Left ventricle myocardium superior (tissue), 1 donor: ENCODE data around the gene SPOCK2. TPM values are rescaled to one million over a fixed set of nuclear protein-coding genes. Genes with fewer than 3 reads are reported as not detected.

Source experiments
- ATAC-seq: fragments of 200-7000 bp; cut with Tn5 transposase; one replicate; pipeline ENCODE4 v1.9.1; 2020; ENCODE audit warnings: mild to moderate bottlenecking, moderate library complexity
- DNase-seq: peaks from one replicate; pipeline ENCODE4 v3.0.0-alpha.2; 2020
- intact Hi-C: fragments of 100-400 bp; cut with micrococcal nuclease; formaldehyde crosslinking; loops from one replicate; pipeline ENCODE4 v1.11.0; 2022
- total RNA-seq: library from RNA; stranded (reverse); fragmentation: NEBNext Ultra II Directional; extraction: Animal tissue kit (Norgen Biotek cat#: 25700); gene quantifications from one replicate; pipeline ENCODE4 v1.2.1, GENCODE V29; 2021
- donor health status: DM: no; HTN: yes; CAD: no; lungs with severe emphysema.

The SPOCK2 gene
- total RNA-seq, 1 donor from 2014 or later: 12.7 TPM

DNA sequence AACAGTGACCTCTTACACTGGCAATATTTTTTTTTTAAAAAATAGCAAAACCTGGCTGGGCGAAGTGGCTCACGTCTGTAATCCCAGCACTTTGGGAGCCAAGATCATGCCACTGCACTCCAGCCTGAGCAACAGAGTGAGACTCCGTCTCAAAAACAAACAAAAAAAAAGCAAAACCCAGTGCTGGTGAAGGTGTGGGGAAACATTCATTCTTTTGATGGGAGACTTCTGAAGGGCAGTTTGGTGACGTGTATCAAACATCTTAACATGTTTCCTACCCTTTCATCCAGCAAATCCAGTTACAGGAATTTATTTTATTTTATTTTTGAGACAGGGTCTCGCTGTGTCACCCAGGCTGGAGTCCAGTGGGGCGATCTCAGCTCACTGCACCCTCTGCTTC lies 66.1 kb downstream of the SPOCK2 start:
- intact Hi-C loops: no loop called here
- DNase-seq: no peak
- ATAC-seq: no peak

GRCh38 chr10:72020914-72021809 lies 67.2 kb downstream of the SPOCK2 start:
- DNase-seq: no peak
- intact Hi-C loops: no loop called here
- ATAC-seq: no peak

DNA sequence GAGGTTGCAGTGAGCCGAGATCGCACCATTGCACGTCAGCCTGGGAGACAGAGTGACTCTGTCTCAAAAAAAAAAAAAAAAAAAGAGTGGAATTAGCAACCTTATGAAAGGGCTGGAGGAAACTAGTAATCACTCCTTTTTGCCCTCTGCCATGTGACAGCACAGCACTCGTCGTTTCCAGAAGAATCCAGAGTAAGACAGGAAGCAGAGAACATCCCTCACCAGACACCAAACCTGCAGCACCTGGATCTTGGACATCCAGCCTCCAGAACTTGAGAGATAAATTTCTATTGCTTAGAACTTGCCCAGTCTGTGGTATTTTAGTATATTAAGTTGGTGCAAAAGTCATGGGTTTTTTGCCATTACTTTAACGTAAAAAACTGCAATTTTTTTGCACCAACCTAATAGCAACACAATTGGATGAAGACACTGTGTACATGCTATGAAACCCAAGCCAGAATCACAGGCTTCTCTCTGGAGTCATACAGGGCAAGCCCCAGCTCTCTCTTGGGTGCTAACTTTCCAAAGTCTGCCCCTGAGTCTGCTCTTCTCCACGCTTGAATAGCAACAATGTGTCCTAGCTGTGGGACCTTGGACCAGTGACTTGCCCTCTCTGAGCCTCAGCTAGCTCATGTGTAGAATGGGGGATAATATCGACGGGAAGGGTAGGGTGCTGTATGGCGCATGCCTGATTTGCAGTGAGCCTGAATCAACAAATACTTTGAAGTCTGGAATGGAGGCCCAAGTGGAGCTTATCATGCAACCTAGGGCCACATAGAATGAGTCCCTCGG lies 69.1 kb downstream of the SPOCK2 start:
- DNase-seq (no peak), ATAC-seq (no peak)
- intact Hi-C loops: loop anchor here (10.0 kb wide), 1 partner anchor 54 kb away; the partner anchor contains the start of gene CHST3

GRCh38 chr10:72016608-72017300 lies 71.6 kb downstream of the SPOCK2 start:
- DNase-seq: peak; percentile 80
- intact Hi-C loops: loop anchor here (10.0 kb wide), 1 partner anchor 52 kb away; the partner anchor contains the start of gene CHST3
- ATAC-seq: peak; percentile 78

GRCh38 chr10:72015841-72016240 lies 72.5 kb downstream of the SPOCK2 start:
- intact Hi-C loops: loop anchor here (10.0 kb wide), 1 partner anchor 51 kb away; the partner anchor contains the start of gene CHST3
- ATAC-seq (no peak), DNase-seq (no peak)

DNA sequence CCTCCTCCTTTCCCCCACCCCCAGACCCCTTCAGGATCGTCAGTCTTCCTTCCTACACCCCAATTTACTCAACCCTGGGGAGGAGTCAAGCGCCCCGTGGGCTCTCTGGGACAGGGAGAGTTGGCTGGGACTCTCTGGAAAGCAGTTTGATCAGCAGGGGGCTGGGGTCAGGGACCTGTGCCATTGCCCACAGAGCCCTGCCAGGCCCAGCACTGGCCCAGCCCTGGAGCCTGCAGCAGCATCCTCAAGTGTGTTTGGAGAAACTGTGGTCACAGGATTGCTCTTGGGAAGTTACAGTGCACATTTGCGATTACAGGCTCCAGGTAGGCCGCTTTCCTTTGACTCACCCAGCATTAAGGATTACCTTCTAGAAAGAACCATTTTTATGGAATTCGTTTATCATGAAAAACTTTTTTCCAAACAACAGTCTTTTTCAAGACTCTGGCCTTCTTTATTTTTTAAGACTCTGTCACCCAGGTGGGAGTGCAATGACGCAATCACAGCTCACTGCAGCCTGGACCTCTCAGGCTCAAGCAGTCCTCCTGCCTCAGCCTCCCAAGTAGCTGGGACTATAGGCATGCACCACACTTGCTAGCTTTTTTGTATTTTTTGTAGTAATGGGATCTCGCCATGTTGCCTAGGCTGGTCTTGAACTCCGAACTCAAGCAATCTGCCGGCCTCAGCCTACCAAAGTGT lies 73.4 kb downstream of the SPOCK2 start:
- no peak for ATAC-seq
- no peak for DNase-seq
- intact Hi-C loops: loop anchor here (10.0 kb wide), 1 partner anchor 50 kb away; the partner anchor contains the start of gene CHST3

- DNase-seq (no peak), ATAC-seq (no peak)
- intact Hi-C loops: loop anchor here (10.0 kb wide), 1 partner anchor 49 kb away; the partner anchor contains the start of gene CHST3
Observed at GRCh38 chr10:72014197-72014596, 74.2 kb downstream of the SPOCK2 start.

- DNase-seq: peak; percentile 83
- intact Hi-C loops: loop anchor here (10.0 kb wide), 1 partner anchor 49 kb away; the partner anchor contains the start of gene CHST3
- peak; percentile 48 for ATAC-seq
Observed at GRCh38 chr10:72013202-72013945, 75.0 kb downstream of the SPOCK2 start.

- no peak for DNase-seq
- no peak for ATAC-seq
- intact Hi-C loops: loop anchor here (10.0 kb wide), 1 partner anchor 48 kb away; the partner anchor contains the start of gene CHST3
Observed at GRCh38 chr10:72012796-72013195, 75.6 kb downstream of the SPOCK2 start.

DNA sequence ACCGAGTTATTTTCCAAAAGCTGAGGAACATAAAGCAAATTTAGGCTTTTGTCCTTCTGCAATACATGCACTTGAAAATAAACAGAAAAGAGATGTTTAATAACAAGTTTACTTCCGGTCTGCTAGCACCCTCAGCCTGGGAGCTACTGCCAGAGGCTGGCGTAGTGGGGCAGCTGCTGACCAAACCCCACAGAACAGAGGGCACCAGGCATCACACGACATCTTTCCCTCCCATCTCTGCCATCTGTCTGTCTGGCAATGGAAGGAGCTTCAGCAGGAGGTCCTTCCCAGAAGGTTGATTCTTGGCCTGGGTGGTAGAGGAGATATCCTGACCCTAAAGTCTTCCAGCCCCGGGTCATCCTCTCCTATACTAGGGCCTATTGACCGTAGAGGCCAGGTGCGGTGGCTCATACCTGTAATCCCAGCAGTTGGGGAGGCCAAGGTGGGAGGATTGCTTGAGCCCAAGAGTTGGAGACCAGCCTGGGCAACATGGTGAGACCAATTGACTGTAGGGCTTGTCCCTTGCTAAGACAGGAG lies 76.3 kb downstream of the SPOCK2 start:
- DNase-seq (no peak), ATAC-seq (no peak)
- intact Hi-C loops: loop anchor here (10.0 kb wide), 1 partner anchor 47 kb away; the partner anchor contains the start of gene CHST3

GRCh38 chr10:72011468-72011867 lies 76.9 kb downstream of the SPOCK2 start:
- ATAC-seq (no peak), DNase-seq (no peak)
- intact Hi-C loops: loop anchor here (10.0 kb wide), 1 partner anchor 47 kb away; the partner anchor contains the start of gene CHST3

- intact Hi-C loops: loop anchor here (10.0 kb wide), 1 partner anchor 46 kb away; the partner anchor contains the start of gene CHST3
- no peak for ATAC-seq
- DNase-seq: no peak
Observed at GRCh38 chr10:72011016-72011415, 77.3 kb downstream of the SPOCK2 start.

- no peak for DNase-seq
- intact Hi-C loops: loop anchor here (10.0 kb wide), 1 partner anchor 46 kb away; the partner anchor contains the start of gene CHST3
- no peak for ATAC-seq
Observed at GRCh38 chr10:72010234-72010973, 77.9 kb downstream of the SPOCK2 start.

DNA sequence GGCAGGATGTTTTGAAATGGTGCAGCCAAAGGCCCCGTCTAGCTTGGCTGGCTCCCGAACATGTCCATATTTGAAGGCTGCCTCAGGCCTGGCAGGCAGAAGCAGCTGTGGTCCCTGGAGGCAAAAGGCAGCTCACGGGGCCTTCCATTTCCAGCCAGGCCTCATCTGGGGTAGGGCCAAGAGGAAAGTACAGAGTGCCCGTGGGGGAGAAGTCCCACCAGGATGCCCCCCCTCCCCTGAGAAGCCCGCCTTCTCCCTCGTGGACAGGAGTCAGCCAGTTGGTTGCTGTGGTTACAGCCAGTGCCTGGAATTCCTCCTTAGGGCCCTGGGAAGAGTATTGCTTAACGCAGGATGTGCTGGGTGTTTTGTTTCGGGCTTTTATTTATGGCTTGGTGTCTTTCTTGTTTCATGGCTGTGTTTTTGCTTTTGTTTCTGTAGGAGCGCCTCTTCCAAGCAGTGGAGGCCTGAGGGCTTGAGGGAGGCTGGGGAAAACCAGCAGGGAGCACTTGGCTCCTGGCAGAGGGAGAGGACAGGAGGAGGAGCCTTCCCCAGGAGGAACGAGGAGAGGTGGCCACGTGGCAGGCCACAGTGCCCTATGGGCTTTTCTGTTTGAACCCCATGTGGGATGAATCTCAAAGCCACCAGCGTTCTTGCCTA lies 78.8 kb downstream of the SPOCK2 start:
- peak; percentile 82 for ATAC-seq
- intact Hi-C loops: loop anchor here (10.0 kb wide), 1 partner anchor 45 kb away; the partner anchor contains the start of gene CHST3
- DNase-seq: peak; percentile 89

GRCh38 chr10:72009051-72009424 lies 79.3 kb downstream of the SPOCK2 start:
- intact Hi-C loops: no loop called here
- DNase-seq (no peak), ATAC-seq (no peak)
